Ishikawa (cell line): ENCODE measurements around the gene KCNH2.

ENCODE experiments used
- CEBPB ChIP-seq: IDR thresholded peaks from 2 replicates; pipeline ENCODE4 v1.6.1; 2012
- CREB1 ChIP-seq: IDR thresholded peaks from 2 replicates; pipeline ENCODE4 v1.6.1; 2012; ENCODE audit warnings: low read depth
- EGR1 ChIP-seq: IDR thresholded peaks from 2 replicates; pipeline ENCODE4 v1.6.1; 2012
- EP300 ChIP-seq: IDR thresholded peaks from 2 replicates; pipeline ENCODE4 v1.6.1; 2012; ENCODE audit warnings: borderline replicate concordance
- FOXM1 ChIP-seq: IDR thresholded peaks from 2 replicates; pipeline ENCODE4 v1.6.1; 2012; ENCODE audit warnings: low read depth, borderline replicate concordance
- NFIC ChIP-seq: IDR thresholded peaks from 2 replicates; pipeline ENCODE4 v1.6.1; 2012
- RAD21 ChIP-seq: IDR thresholded peaks from 2 replicates; pipeline ENCODE4 v1.6.1; 2012; ENCODE audit warnings: low read depth
- REST ChIP-seq: IDR thresholded peaks from 2 replicates; pipeline ENCODE4 v1.6.1; 2012; ENCODE audit warnings: low read depth, mild to moderate bottlenecking
- TAF1 ChIP-seq: IDR thresholded peaks from 2 replicates; pipeline ENCODE4 v1.6.1; 2012; ENCODE audit warnings: low read depth, mild to moderate bottlenecking
- TCF12 ChIP-seq: IDR thresholded peaks from 2 replicates; pipeline ENCODE4 v1.6.1; 2012; ENCODE audit warnings: low read depth
- TEAD4 ChIP-seq: IDR thresholded peaks from 2 replicates; pipeline ENCODE4 v1.6.1; 2012
- USF1 ChIP-seq: IDR thresholded peaks from 2 replicates; pipeline ENCODE4 v1.6.1; 2012
- YY1 ChIP-seq: IDR thresholded peaks from 2 replicates; pipeline ENCODE4 v1.6.1; 2012; ENCODE audit warnings: low read depth
- ZBTB7A ChIP-seq: IDR thresholded peaks from 2 replicates; pipeline ENCODE4 v1.6.1; 2012; ENCODE audit warnings: low read depth
- TF ChIP-seq, protein P1 (sequence below): IDR thresholded peaks from 2 replicates; pipeline ENCODE4 v1.6.1; 2012

Gene KCNH2

GRCh38 chr7:151009327-151010036, 31.4 kb upstream of the KCNH2 start:
- TF ChIP-seq YY1 (no peak), TCF12 (no peak), EGR1 (no peak), NFIC (no peak), TEAD4 (no peak), TAF1 (no peak), CEBPB (no peak), EP300 (no peak), ZBTB7A (no peak), USF1 (no peak), FOXM1 (no peak), CREB1 (no peak), RAD21 (no peak), REST (no peak)
- TF ChIP-seq, protein P1, sequence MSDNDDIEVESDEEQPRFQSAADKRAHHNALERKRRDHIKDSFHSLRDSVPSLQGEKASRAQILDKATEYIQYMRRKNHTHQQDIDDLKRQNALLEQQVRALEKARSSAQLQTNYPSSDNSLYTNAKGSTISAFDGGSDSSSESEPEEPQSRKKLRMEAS, result no peak

- no peak for TF ChIP-seq FOXM1
- no peak for TF ChIP-seq REST
- TF ChIP-seq NFIC, result no peak
- no peak for TF ChIP-seq YY1
- no peak for TF ChIP-seq EGR1
- no peak for TF ChIP-seq RAD21
- no peak for TF ChIP-seq CREB1
These were observed 30.6 kb upstream of the KCNH2 start for GRCh38 chr7:151008511-151009323.

DNA sequence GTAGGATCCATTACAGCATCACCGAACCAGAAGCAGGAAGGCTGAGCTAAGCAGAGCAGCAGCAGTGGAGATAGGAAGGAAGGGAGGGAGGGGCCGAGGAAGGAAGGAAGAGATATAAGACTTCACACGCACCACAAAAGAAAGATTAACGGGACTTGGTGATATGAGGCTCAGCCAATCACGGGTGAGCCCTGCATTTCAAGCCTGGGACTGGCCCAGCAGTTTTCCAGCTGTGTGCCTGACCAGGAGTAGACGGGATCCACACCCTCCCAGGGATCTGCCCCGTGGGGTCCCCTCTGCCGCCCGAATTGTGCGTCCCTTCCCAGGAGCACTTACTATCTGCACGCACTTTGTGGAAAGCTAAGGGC, 30.0 kb upstream of the KCNH2 start:
- TF ChIP-seq EP300 (no peak), TCF12 (no peak), CREB1 (no peak), RAD21 (no peak), ZBTB7A (no peak), TAF1 (no peak), REST (no peak), EGR1 (no peak), USF1 (no peak), YY1 (no peak), TEAD4 (no peak), FOXM1 (no peak), CEBPB (no peak), NFIC (no peak)
- TF ChIP-seq, protein P1, result no peak

DNA sequence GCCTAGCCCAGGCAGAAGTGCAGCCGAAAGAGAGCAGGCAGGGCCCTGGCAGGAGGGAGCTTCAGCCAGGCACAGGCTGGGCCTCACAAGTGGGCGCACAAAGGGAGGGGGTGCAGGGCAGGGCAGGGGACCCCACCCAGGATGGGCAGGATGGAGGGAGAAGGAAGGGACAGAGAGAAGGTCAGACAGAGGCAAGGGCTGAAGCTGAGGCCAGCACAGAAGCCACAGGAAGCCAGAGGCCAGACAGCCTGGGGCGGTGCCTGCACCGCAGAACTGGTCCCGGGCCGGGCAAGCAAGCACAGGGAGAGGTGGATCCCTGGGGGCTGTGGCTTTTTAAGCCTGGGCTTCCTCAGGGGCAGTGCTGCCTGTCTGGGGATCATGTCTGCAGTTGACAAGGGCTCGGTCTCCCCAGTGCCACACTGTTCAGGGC, 29.4 kb upstream of the KCNH2 start:
- TF ChIP-seq NFIC, result no peak
- TF ChIP-seq EP300, result no peak
- no peak for TF ChIP-seq ZBTB7A
- no peak for TF ChIP-seq EGR1
- no peak for TF ChIP-seq CREB1
- TF ChIP-seq CEBPB, result no peak
- TF ChIP-seq, protein P1, result no peak
- no peak for TF ChIP-seq RAD21
- TF ChIP-seq TAF1, result no peak
- TF ChIP-seq TCF12, result no peak
- TF ChIP-seq TEAD4, result no peak
- TF ChIP-seq YY1, result no peak
